Activated CD8-positive, alpha-beta memory T cell treated with anti-CD3 and anti-CD28 coated beads, Interleukin-2, amount 10 ng/mL, durations not matched to agents 7 days and 5 days (primary cell): ENCODE data around the gene SFRP5. TPM values are rescaled to one million over a fixed set of nuclear protein-coding genes. Genes with fewer than 3 reads are reported as not detected.

Source experiments
- ATAC-seq: fragments of 150-1000 bp; cut with Tn5 transposase; one replicate; pipeline ENCODE4 v1.10.0; 2021; ENCODE audit warnings: moderate library complexity
- CTCF ChIA-PET: fragments of 350-600 bp; sonication (Branson Sonifier 250); formaldehyde crosslinking; loops from one replicate; lab custom pipeline; 2021; ENCODE audit warnings: antibody characterized with exemption; lab: Charles Lee
- DNase-seq: peaks from one replicate; pipeline ENCODE4 v3.0.0-alpha.2; 2020
- H3K27ac Mint-ChIP-seq: one replicate; pipeline ENCODE4 v1.8.0; 2021; ENCODE audit warnings: mild to moderate bottlenecking, mixed read lengths
- H3K27me3 Mint-ChIP-seq: one replicate; pipeline ENCODE4 v1.8.0; 2021; ENCODE audit warnings: mixed read lengths
- H3K36me3 Mint-ChIP-seq: one replicate; pipeline ENCODE4 v1.8.0; 2021; ENCODE audit warnings: mild to moderate bottlenecking, mixed read lengths
- H3K4me1 Mint-ChIP-seq: one replicate; pipeline ENCODE4 v1.8.0; 2021; ENCODE audit warnings: mixed read lengths
- H3K4me3 Mint-ChIP-seq: one replicate; pipeline ENCODE4 v1.8.0; 2021; ENCODE audit warnings: mild to moderate bottlenecking, moderate library complexity, mixed read lengths
- H3K9me3 Mint-ChIP-seq: one replicate; pipeline ENCODE4 v1.8.0; 2022; ENCODE audit warnings: low read depth, mixed read lengths
- total RNA-seq, 2 experiments: library from RNA; stranded (reverse); gene quantifications; one replicate each; pipeline ENCODE4 v1.2.3, GENCODE V29; 2021

SFRP5 gene
- total RNA-seq, 2 experiments from 2014 or later: not detected

GRCh38 chr10:97781618-97782331 lies 10.0 kb upstream of the SFRP5 start:
- Mint-ChIP-seq H3K27ac (peak overlapping the region; percentile 69), H3K4me3 (peak overlapping the region; percentile 16), H3K9me3 (no peaks in the 10 kb centered on the region), H3K4me1 (peaks cover 21% of the 10 kb centered on the region), H3K27me3 (no peaks in the 10 kb centered on the region), H3K36me3 (no peaks in the 10 kb centered on the region)
- CTCF ChIA-PET: interaction anchor here (0.8 to 3.4 kb wide), 9 partner anchors 9 to 133 kb away, joined by 3 to 25 read pairs (median 4); no protein-coding TSS in a partner anchor
- DNase-seq (peak; percentile 45), ATAC-seq (peak; percentile 71)

GRCh38 chr10:97780841-97781617 lies 9.2 kb upstream of the SFRP5 start:
- ATAC-seq: peak; percentile 8
- Mint-ChIP-seq H3K27me3 (no peaks in the 10 kb centered on the region), H3K27ac (peak overlapping the region; percentile 69), H3K36me3 (no peaks in the 10 kb centered on the region), H3K4me1 (peaks cover 21% of the 10 kb centered on the region), H3K9me3 (no peaks in the 10 kb centered on the region), H3K4me3 (no peak overlapping the region)
- CTCF ChIA-PET: interaction anchor here (0.8 to 3.4 kb wide), 8 partner anchors 8 to 134 kb away, joined by 3 to 25 read pairs (median 4); no protein-coding TSS in a partner anchor
- no peak for DNase-seq

- Mint-ChIP-seq H3K9me3 (no peaks in the 10 kb centered on the region), H3K4me1 (peaks cover 21% of the 10 kb centered on the region), H3K4me3 (no peak overlapping the region), H3K27me3 (peaks cover 1% of the 10 kb centered on the region), H3K36me3 (no peaks in the 10 kb centered on the region), H3K27ac (no peak overlapping the region)
- DNase-seq (no peak), ATAC-seq (no peak)
- CTCF ChIA-PET: interaction anchor here (2.0 to 3.4 kb wide), 3 partner anchors 13 to 89 kb away, joined by 6 to 25 read pairs (median 22); no protein-coding TSS in a partner anchor
These were observed 8.2 kb upstream of the SFRP5 start for GRCh38 chr10:97779975-97780374.

- Mint-ChIP-seq H3K27ac (no peak overlapping the region), H3K4me3 (no peak overlapping the region), H3K27me3 (peaks cover 5% of the 10 kb centered on the region), H3K4me1 (peaks cover 21% of the 10 kb centered on the region), H3K36me3 (no peaks in the 10 kb centered on the region), H3K9me3 (no peaks in the 10 kb centered on the region)
- DNase-seq: no peak
- ATAC-seq: no peak
- CTCF ChIA-PET: interaction anchor here (0.8 to 2.0 kb wide), 3 partner anchors 12 to 90 kb away, joined by 3 to 6 read pairs (median 6); no protein-coding TSS in a partner anchor
These were observed 7.7 kb upstream of the SFRP5 start for GRCh38 chr10:97779492-97779891.

GRCh38 chr10:97778452-97779302 lies 6.9 kb upstream of the SFRP5 start:
- Mint-ChIP-seq H3K4me1 (peaks cover 21% of the 10 kb centered on the region), H3K27me3 (peaks cover 9% of the 10 kb centered on the region), H3K27ac (no peak overlapping the region), H3K9me3 (no peaks in the 10 kb centered on the region), H3K4me3 (no peak overlapping the region), H3K36me3 (no peaks in the 10 kb centered on the region)
- CTCF ChIA-PET: interaction anchor here (0.7 to 2.0 kb wide), 4 partner anchors 11 to 91 kb away, joined by 3 to 6 read pairs (median 4); no protein-coding TSS in a partner anchor
- DNase-seq (no peak), ATAC-seq (no peak)

- H3K36me3 Mint-ChIP-seq: peaks cover 1% of the 10 kb centered on the region
- peaks cover 19% of the 10 kb centered on the region for H3K4me1 Mint-ChIP-seq
- DNase-seq (no peak), ATAC-seq (no peak)
- H3K27me3 Mint-ChIP-seq: peaks cover 24% of the 10 kb centered on the region
- H3K4me3 Mint-ChIP-seq: no peak overlapping the region
- CTCF ChIA-PET: interaction anchor here (1.7 kb wide), 1 partner anchor 15 kb away, joined by 6 read pairs; no protein-coding TSS in a partner anchor
- no peaks in the 10 kb centered on the region for H3K9me3 Mint-ChIP-seq
- H3K27ac Mint-ChIP-seq: no peak overlapping the region
These were observed 5.3 kb upstream of the SFRP5 start for GRCh38 chr10:97777143-97777542.

GRCh38 chr10:97774811-97775294 lies 3.1 kb upstream of the SFRP5 start:
- CTCF ChIA-PET: interaction anchor here (0.7 to 1.3 kb wide), 6 partner anchors 17 to 267 kb away, joined by 3 to 4 read pairs (median 3); no protein-coding TSS in a partner anchor
- Mint-ChIP-seq H3K9me3 (no peaks in the 10 kb centered on the region), H3K4me3 (no peak overlapping the region)

GRCh38 chr10:97773096-97773495 lies 1.3 kb upstream of the SFRP5 start:
- peaks cover 49% of the 10 kb centered on the region for H3K27me3 Mint-ChIP-seq
- CTCF ChIA-PET: interaction anchor here (1.0 to 1.1 kb wide), 2 partner anchors 8 to 273 kb away, joined by 3 to 4 read pairs; no protein-coding TSS in a partner anchor
- peaks cover 3% of the 10 kb centered on the region for H3K4me1 Mint-ChIP-seq
- ATAC-seq (no peak), DNase-seq (no peak)
- no peaks in the 10 kb centered on the region for H3K9me3 Mint-ChIP-seq
- no peak overlapping the region for H3K27ac Mint-ChIP-seq
- peaks cover 2% of the 10 kb centered on the region for H3K36me3 Mint-ChIP-seq
- no peak overlapping the region for H3K4me3 Mint-ChIP-seq

More at GRCh38 chr10:97774811-97775294, 3.1 kb upstream of the SFRP5 start:
- peaks cover 2% of the 10 kb centered on the region for H3K36me3 Mint-ChIP-seq
- no peak overlapping the region for H3K27ac Mint-ChIP-seq
- DNase-seq (no peak), ATAC-seq (no peak)
- peaks cover 43% of the 10 kb centered on the region for H3K27me3 Mint-ChIP-seq
- H3K4me1 Mint-ChIP-seq: peaks cover 3% of the 10 kb centered on the region

GRCh38 chr10:97771055-97771891 lies 526 bp downstream of the SFRP5 start:
- Mint-ChIP-seq H3K27ac (no peak overlapping the region), H3K4me3 (peak overlapping the region; percentile 37), H3K27me3 (peaks cover 49% of the 10 kb centered on the region), H3K9me3 (no peaks in the 10 kb centered on the region), H3K36me3 (peaks cover 2% of the 10 kb centered on the region), H3K4me1 (peaks cover 3% of the 10 kb centered on the region)
- ATAC-seq (peak; percentile 54), DNase-seq (no peak)
- CTCF ChIA-PET: no interaction called here

- Mint-ChIP-seq H3K4me3 (no peak overlapping the region), H3K4me1 (peaks cover 3% of the 10 kb centered on the region), H3K36me3 (peaks cover 2% of the 10 kb centered on the region), H3K27me3 (peaks cover 49% of the 10 kb centered on the region), H3K9me3 (no peaks in the 10 kb centered on the region), H3K27ac (no peak overlapping the region)
- CTCF ChIA-PET: no interaction called here
- ATAC-seq (no peak), DNase-seq (no peak)
These were observed 1.5 kb downstream of the SFRP5 start for GRCh38 chr10:97770255-97770654.

GRCh38 chr10:97768322-97769315 lies 3.2 kb downstream of the SFRP5 start:
- no peak for ATAC-seq

More at GRCh38 chr10:97768322-97769315, 3.2 kb downstream of the SFRP5 start:
- no peak for DNase-seq
- peaks cover 6% of the 10 kb centered on the region for H3K4me1 Mint-ChIP-seq
- H3K27me3 Mint-ChIP-seq: peaks cover 40% of the 10 kb centered on the region
- no peaks in the 10 kb centered on the region for H3K9me3 Mint-ChIP-seq
- CTCF ChIA-PET: interaction anchor here (2.4 to 4.2 kb wide), 2 partner anchors 10 to 24 kb away, joined by 6 to 14 read pairs; no protein-coding TSS in a partner anchor
- H3K27ac Mint-ChIP-seq: no peak overlapping the region
- H3K36me3 Mint-ChIP-seq: peaks cover 2% of the 10 kb centered on the region
- no peak overlapping the region for H3K4me3 Mint-ChIP-seq
